Activated T-helper 9 cell treated with anti-CD3 and anti-CD28 coated beads, Interleukin-2, amount 50 U/mL, for 16 hours (primary cell): Measurements from ENCODE around the gene PRKCA.
"Not testable (repeated sequence)": the region's sequence is repeated elsewhere in the genome, so short reads cannot be mapped to it uniquely, and the experiment has no call there.

Experiments
- DNase-seq: peaks from one replicate; pipeline ENCODE4 v3.0.0-alpha.2; 2020; ENCODE audit warnings: low read depth

PRKCA gene

GRCh38 chr17:66578781-66579489, 276.5 kb downstream of the PRKCA start:
- DNase-seq: no peak

- no peak for DNase-seq
These were observed 277.1 kb downstream of the PRKCA start for GRCh38 chr17:66579556-66579955.

DNA sequence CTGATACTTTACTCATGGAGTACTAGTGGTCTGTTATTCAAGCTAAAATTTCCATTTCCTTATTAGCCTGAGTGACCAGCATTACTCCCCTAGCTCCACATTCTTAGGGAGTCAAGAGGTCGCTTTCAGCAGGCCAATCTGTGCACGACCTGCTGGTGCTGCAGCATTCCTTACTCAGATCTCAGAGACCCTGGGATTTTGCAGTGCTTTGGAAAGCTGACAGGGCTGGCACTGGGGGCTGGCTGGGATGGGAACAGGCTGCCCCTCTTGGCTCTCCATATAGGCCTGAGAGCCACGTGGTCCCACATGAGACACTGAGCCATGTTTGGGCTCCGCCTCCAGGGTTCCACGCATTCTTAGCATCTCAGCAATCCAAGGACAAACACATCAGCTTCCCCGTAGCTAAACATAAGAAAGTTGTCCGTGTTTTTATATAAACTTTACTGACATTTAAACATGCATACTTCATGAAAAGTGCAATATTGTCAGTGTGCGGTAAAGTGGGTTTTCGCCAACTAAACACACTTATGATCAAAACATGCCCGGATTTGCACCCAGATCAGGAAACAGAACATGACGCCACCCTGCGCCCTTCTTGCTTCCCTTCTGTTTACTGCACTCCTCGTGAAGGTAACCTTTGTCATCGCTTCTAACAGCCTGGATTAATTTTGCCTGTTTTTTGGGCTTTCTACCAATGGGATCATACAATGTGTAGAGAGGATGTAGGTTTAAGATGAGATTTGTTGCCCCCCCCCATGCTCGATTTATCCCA, 278.0 kb downstream of the PRKCA start:
- DNase-seq: no peak

- no peak for DNase-seq
These were observed 278.6 kb downstream of the PRKCA start for GRCh38 chr17:66580956-66581391.

- DNase-seq: no peak
These were observed 280.1 kb downstream of the PRKCA start for GRCh38 chr17:66582373-66583111.

GRCh38 chr17:66583112-66583748, 280.8 kb downstream of the PRKCA start:
- DNase-seq: no peak

- DNase-seq: no peak
These were observed 282.5 kb downstream of the PRKCA start for GRCh38 chr17:66584927-66585326.

DNA sequence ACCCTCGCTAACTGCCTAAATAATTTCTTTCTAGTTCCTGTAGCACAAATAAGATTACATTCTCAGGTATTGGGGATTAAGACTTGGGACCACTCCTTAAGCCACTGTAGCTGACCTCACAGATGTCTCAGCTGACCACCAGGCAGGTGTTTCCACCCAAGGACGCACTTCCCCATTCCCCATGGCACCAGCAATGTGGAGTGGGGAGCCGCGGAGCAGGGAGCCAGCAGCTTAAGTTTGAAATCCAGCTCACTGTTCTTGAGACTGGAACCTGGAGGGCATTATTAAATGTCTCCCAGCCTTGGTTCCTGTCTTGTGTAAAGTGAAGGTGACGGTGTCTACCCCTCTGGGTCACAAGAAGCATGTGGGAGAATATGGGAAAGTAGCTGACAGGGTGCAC, 283.1 kb downstream of the PRKCA start:
- DNase-seq: no peak

GRCh38 chr17:66589892-66590291, 287.5 kb downstream of the PRKCA start:
- no peak for DNase-seq

DNA sequence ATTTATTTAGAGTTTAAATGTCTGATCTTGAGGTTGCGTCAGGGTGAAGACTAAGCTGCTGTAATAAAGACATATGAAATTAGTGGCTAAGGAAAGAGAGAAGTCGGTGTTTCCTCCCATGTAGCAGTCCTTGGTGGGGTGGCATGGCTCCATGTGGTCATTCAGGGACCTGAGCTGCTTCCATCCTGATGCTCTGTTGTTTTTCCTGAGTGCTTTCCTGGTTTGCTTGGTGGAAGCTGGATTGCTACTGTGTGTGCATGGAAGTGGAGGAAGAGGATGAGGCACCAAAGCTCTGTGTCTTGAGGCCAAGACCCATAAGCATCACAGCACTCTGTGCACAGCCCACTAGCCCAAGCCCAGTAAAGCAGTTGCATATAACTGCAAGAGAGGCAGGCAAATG, 290.7 kb downstream of the PRKCA start:
- no peak for DNase-seq

- no peak for DNase-seq
These were observed 293.5 kb downstream of the PRKCA start for GRCh38 chr17:66595893-66596292.

DNA sequence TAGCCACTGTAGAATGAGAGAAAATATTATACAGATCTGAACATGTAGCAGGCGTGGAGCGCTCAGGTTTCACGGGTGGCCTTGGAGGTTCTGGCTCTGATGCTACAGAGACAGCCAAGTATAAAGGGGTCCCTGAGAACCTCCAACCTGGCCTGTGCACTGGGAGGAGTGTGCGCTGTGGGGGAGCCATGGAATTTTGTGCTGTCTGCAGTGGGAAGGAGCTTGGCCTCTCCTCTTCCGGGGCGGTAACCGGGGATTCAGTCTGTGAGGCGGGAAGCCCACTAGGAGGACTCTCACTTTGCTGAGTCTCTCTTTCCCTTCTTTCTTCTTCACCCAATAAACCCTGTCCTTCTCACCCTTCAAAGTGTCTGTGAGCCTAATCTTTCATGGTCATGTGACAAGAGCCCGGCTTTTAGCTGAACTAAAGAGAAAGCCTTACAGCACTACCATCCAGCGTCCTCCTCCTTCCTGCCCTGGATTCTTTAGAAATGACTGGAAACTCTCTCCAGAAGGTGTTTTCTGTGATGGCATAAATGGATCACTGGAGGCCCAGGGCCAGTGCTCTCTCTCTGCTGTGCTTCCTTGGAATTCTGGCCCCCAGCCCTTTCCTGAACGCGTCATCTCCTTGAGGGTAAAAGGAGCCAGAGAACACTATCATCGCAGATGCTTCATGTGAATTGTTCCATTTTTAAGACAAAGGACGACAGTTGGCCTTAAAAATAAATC, 300.4 kb downstream of the PRKCA start:
- no peak for DNase-seq

DNA sequence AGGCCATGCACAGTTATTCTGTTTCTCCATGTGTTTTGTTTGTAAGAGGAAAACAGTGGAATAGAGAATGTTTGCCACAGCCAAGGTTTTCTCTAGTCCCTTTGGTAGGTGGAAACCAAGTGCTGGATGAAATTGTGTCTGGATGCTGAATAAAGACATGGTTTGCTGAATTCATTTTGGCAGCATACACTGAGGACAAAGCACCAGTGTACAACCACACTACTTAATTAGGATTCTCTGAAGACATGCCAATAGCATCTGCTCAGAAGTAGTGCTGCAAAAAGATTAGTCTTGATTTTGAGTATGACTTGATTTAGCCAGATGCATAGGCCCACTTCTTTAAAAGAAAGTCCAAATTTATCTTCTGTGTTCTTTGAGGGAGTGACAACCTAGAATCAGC, 302.0 kb downstream of the PRKCA start:
- no peak for DNase-seq

DNA sequence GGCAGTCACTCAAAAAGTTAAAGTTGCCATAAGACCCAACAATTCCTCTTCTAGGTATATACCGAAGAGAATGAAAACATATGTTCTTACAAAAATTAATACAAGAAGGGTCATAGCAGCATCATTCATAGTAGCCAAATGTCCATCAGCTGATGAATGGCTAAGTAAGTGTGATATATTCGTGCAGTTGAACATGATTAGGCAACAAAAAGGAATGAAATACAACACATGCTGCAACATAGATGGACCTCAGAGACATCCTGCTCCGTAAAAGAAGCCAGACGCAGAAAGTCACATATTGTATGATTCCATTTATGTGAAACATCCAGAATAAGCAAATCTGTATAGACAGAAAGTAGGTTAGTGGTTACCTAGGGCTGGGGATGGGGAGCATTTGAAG, 303.1 kb downstream of the PRKCA start:
- DNase-seq: no peak

- no peak for DNase-seq
These were observed 308.1 kb downstream of the PRKCA start for GRCh38 chr17:66610361-66611133.

DNA sequence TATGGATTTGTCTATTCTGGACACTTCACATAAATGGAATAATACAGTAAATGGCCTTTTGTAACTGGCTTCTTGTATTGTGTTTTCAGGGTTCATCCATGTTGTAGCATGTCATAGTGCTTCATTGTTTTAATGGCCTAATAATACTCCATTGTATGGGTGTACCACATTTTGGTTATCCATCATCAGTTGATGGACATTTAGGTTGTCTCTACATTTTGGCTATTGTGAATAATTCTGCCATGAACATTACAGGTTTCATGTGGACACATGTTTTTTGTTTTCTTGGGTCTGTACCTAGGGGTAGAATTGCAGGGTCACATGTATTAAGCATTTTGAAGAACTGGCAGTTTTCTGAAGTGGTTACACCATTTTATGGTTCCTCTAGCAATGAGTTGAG, 309.0 kb downstream of the PRKCA start:
- no peak for DNase-seq

GRCh38 chr17:66612993-66613392, 310.6 kb downstream of the PRKCA start:
- no peak for DNase-seq

DNA sequence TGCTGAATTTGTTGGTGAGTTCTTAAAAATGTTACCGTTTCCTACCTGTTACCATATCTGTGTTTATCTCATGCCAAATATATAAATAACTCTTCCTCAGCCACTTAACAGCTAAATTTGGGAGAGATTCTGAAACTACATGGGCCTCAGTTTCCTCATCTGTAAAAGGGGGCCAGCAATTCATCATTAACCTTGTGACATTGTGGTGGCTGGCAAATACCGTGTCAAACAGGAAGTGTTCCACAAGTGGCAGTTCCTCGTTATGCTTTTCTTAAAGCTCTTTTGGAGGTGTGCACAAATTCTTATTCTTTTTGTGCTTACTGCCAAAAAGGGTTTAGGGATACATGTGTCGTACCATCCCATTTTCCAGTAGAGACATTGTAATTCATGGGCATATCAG, 312.1 kb downstream of the PRKCA start:
- DNase-seq: no peak

- no peak for DNase-seq
These were observed 316.8 kb downstream of the PRKCA start for GRCh38 chr17:66619206-66619605.

DNA sequence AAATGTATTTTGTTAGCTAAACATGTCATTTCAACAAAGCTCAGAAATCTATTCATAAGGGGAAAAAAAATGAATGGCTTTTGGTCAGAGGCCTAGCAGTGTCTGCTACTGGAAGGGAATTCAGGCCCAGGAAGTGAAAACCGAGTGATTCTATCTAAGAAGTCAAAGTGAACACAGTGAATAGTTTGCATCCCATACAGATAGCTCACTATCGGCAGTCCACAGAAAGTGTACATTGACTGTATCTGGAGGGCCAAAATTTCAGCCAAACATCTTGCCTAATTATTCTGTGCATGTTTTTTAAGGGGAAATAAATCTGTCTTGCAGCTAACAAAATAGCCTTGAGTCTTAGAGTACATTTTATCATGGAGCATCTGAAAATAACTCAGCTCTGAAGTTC, 318.1 kb downstream of the PRKCA start:
- DNase-seq: no peak

DNA sequence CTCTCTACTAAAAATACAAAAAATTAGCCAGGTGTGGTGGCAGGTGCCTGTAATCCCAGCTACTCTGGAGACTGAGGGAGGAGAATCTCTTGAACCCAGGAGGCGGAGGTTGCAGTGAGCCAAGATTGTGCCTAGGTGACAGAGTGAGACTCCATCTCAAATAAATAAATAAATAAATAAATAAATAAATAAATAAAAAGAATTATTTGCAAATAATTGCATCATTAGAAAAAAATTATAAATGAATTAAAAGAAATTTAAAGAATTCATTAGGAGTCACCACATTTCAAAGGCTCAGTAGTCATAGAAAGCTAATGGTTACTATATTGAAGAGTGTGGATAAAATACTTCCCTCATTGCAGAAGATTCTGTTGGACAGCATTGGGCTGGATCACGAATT, 322.2 kb downstream of the PRKCA start:
- DNase-seq: not testable (repeated sequence)
